Stimulated activated CD8-positive, alpha-beta memory T cell treated with anti-CD3 and anti-CD28 coated beads, Interleukin-4, amount 100 ng/mL, for 4 hours (primary cell): Measurements from ENCODE around the gene RIMS4.

Source experiments
- DNase-seq, 2 donors: peaks; one replicate each; pipeline ENCODE4 v3.0.0-alpha.2; 2020; ENCODE audit warnings: low read depth in 2 of 2, low spot score in 1 of 2

Gene RIMS4

GRCh38 chr20:44743916-44744655 lies 66.3 kb downstream of the RIMS4 start:
- no peak for DNase-seq

DNA sequence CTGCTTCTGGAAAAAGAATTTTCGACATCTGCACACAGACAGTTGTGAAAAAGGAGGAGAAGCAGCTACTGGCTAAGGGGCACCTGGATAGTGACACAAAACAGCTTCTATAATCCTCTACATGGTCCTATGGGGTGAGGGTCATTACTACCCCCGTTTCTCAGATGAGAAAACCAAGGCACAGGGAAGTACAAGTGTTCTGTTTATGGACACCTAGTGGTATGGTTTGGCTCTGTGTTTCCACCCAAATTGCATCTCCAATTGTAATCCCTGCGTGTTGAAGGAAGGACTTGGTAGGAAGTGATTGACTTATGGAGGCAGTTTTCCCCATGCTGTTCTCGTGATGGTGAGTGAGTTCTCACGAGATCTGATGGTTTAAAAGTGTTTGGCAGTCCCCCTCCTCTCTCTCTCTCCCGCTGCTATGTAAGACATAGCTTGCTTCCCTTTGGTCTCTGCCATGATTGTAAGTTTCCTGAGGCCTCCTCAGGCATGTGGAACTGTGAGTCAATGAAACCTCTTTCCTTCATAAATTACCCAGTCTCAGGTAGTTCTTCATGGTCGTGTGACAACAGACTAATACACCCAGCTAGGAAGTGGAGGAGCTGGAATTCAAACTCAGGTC lies 67.2 kb downstream of the RIMS4 start:
- DNase-seq = no peak

GRCh38 chr20:44742304-44743079 lies 67.9 kb downstream of the RIMS4 start:
- no peak for DNase-seq

GRCh38 chr20:44739942-44740341 lies 70.4 kb downstream of the RIMS4 start:
- DNase-seq = no peak

DNA sequence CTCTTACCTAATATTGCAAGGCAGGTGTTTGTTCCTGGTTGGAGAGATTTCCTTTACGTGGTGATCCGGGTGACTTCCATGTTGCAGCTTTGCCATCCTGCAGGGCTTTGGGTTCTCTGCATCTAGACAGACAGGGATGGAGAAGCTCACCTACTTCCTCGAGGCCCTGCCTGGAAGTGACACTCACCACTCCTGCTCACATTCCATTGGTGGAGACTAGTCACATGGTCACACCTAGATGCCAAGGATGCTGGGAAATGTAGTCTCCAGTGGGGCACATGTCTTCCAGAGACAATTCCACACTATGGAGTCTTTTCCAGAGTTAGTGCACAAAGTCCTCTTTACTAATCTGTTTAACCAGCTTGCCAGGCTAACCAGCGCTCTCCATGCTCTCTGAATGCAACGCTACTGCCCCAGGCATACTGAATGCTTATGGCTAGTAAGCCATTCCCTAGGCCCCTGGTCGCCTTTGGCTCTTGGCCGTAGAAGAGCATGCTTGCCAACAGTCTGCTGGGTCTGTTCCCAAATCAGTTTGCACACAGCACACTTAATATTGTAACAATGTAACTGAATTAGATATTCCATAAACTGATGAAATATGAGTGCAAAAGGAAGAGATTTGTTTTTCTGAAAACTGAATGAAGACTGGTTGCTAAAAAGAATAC lies 71.4 kb downstream of the RIMS4 start:
- DNase-seq = no peak

DNA sequence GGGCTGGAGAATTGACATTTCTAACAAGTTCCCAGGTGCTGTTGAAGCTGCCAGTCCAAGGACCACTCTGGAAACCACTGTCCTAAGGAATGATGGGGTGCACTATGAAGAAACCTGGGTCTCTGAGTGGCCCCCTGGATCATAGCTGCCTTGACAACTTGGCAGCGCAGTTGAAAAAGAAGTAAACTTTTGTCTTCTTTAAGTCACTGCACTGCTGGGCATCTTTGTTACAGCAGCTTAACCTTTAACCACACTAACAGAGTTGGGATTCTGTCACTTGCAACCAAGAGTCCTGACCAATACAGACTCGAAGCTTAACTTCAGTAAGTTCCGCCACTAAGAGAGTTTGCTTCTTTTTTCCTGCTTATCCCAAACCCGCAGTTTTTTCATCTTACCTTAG lies 73.2 kb downstream of the RIMS4 start:
- DNase-seq = no peak

GRCh38 chr20:44736170-44737021 lies 74.0 kb downstream of the RIMS4 start:
- DNase-seq = no peak

- no peak for DNase-seq
Observed at GRCh38 chr20:44735816-44736169, 74.6 kb downstream of the RIMS4 start.

DNA sequence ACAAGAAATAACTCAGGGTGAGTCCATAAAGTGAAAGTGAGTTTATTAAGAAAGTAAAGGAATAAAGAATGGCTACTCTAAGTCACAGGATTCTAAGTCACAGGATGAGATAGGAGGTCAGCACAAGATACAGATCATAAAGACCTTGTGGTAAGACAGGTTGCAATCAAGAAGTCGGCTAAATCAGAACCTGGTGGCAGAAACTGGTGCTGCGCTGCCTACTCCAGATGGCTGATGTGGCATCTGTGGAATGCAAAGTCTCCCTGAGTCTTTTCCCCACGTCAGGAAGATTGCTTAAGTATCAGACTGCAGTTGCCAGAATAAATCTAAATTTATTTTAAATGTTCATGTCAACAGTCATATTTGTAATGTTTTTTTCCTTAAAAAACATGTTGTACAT lies 75.4 kb downstream of the RIMS4 start:
- DNase-seq = no peak

- peak; percentile 12 to 20 for DNase-seq
Observed at GRCh38 chr20:44733341-44734069, 76.8 kb downstream of the RIMS4 start.

- DNase-seq = no peak
Observed at GRCh38 chr20:44732327-44732726, 78.0 kb downstream of the RIMS4 start.

GRCh38 chr20:44731657-44732056 lies 78.7 kb downstream of the RIMS4 start:
- no peak for DNase-seq

- no peak for DNase-seq
Observed at GRCh38 chr20:44730441-44730840, 79.9 kb downstream of the RIMS4 start.

DNA sequence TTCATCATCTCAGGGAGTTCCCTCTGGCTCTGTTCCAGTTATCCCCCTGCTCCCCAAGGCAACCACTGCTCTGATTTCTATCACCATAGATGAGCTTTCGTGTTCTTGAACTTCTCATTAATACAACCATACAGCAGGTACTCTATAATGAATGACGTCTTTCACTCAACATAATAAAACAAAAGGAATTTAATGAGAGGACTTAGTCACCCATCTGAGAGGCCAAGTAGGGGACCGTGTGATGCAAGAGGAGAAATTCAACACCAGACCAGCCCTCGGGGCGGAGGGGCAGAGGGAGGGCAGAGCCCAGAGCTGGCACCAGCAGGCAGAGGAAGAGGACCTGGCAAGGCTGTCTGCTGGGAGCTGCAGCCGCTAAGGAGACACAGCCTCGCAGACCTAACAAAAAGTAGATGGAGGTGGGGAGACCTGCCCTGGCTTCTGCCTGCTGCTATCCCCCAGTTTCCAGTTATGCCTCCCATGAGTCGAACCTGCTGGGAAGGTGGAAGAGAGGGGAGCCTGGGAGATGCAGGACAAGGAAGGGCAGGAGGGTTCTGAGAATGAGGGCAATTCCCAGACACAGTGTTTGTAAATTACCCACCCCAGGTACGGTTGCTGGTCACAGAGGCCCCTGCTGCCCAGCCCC lies 81.4 kb downstream of the RIMS4 start:
- DNase-seq = no peak

DNA sequence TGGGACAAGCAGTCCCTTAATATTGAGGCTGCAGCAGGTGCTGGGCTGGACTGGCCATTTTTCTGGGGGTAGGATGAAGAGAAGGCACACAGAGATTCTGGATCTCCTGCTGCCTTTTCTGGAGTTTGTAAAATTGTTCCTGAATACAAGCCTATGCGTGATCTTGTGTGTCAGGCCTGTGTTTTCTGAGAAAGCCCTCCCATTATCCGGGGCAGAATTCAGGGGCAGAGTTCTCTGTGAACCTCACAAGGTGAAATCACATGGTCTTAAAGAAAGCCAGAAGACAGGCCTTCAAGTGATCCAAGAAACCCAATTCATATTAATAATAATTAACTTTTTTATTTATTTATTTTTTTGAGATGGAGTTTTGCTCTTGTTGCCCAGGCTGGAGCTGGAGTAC lies 82.7 kb downstream of the RIMS4 start:
- no peak for DNase-seq

- DNase-seq = no peak
Observed at GRCh38 chr20:44727039-44727438, 83.3 kb downstream of the RIMS4 start.

GRCh38 chr20:44725837-44726236 lies 84.5 kb downstream of the RIMS4 start:
- no peak for DNase-seq

- no peak for DNase-seq
Observed at GRCh38 chr20:44724423-44725091, 85.8 kb downstream of the RIMS4 start.

DNA sequence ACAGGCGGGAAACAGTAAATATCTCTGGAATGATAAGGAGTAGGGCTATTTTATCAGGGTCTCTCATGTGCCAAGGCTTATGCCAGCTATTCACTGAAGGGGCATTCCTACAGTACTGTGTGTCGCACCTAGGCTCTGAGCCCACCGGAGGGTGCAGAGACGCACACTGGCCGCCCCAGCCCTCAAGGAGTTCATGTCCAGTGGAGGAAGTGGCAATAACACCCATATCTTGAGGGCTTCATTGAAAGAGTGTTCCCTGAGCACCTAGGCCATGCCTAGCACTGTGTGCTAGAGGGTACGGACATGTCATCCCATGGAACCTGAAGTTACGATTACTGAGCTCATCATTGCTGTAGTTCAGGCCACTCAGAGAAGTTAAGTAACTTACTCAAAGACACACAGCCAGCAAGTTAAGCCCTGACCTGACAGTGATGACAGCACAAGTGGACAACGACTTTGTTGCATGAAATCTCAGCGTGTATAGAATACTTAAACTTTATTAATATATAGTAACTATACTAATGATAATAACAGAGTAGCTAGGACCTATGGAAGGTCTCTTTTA lies 86.5 kb downstream of the RIMS4 start:
- DNase-seq = no peak
